Spleen (tissue), 7 donors: ENCODE results near the gene ZNF678.

ENCODE experiments used
- POLR2A ChIP-seq, 3 donors: fragments of 450-650 bp; IDR thresholded peaks; one replicate each; pipeline ENCODE4 v1.5.1; 2017; ENCODE audit warnings: antibody characterized with exemption in 3 of 3, mild to moderate bottlenecking in 1 of 3
- POLR2AphosphoS5 ChIP-seq, 3 donors: sonication (generic); formaldehyde crosslinking; IDR thresholded peaks; one replicate each; pipeline ENCODE4 v1.5.1; 2017; ENCODE audit warnings: antibody characterized with exemption in 3 of 3
- TF ChIP-seq, protein P1 (sequence below), 11 experiments: fragments of 200-600 bp in 7 of 11; fragments of 450-650 bp in 4 of 11; sonication (generic) in 4 of 11; IDR thresholded peaks in 8 of 11; conservative IDR thresholded peaks in 3 of 11; 1 replicate in 7 of 11; 2 replicates in 4 of 11; pipeline versions ENCODE4 v1.4.0 to v1.8.0; 2016 to 2021; ENCODE audit warnings: antibody characterized with exemption in 11 of 11, inconsistent platforms in 4 of 11, mild to moderate bottlenecking in 1 of 11
- donor health status: DM: no; HTN: no; CAD: no; lungs with moderate emphysema.
- donor health status: DM: no; HTN: no; CAD: no.
- donor health status: DM: no; HTN: no; CAD: no.

DNA sequence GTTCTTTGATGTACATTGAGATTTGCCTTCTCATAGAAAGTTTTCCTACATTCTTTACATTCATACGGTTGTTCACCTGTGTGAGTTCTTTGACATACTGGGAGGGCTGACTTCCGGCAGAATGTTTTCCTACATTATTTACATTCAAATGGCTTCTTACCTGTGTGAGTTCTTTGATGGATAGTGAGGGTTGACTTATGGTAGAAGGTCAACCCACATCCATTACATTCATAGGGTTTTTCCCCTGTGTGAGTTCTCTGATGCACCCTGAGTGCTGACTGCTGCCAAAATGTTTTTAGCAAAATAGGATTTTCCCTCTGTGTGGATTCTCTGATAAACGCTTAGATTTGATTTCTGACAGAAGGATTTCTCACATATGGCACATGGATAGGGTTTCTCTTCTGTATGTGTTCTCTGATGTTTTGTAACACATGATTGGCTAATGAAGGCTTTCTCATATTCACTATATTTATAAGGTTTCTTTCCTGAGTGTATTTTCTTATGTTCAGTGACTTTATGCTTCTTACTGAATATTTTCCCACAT is 134.0 kb downstream of the ZNF678 start:
- TF ChIP-seq, protein P1, sequence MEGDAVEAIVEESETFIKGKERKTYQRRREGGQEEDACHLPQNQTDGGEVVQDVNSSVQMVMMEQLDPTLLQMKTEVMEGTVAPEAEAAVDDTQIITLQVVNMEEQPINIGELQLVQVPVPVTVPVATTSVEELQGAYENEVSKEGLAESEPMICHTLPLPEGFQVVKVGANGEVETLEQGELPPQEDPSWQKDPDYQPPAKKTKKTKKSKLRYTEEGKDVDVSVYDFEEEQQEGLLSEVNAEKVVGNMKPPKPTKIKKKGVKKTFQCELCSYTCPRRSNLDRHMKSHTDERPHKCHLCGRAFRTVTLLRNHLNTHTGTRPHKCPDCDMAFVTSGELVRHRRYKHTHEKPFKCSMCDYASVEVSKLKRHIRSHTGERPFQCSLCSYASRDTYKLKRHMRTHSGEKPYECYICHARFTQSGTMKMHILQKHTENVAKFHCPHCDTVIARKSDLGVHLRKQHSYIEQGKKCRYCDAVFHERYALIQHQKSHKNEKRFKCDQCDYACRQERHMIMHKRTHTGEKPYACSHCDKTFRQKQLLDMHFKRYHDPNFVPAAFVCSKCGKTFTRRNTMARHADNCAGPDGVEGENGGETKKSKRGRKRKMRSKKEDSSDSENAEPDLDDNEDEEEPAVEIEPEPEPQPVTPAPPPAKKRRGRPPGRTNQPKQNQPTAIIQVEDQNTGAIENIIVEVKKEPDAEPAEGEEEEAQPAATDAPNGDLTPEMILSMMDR (IDR thresholded peaks at IDR 0.05 in 8 of 11, conservative IDR thresholded peaks at IDR 0.05 in 3 of 11): no peak
- TF ChIP-seq POLR2A (IDR thresholded peaks at IDR 0.05) (no peak), POLR2AphosphoS5 (IDR thresholded peaks at IDR 0.05) (no peak)
